ENCODE measurements around the gene GZMH. TPM values are rescaled to one million over a fixed set of nuclear protein-coding genes. Genes with fewer than 3 reads are reported as not detected.

GZMH gene
- total and polyA plus RNA-seq, 2 of the 4 experiments (the other 2 are of a cell fraction): not detected

DNA sequence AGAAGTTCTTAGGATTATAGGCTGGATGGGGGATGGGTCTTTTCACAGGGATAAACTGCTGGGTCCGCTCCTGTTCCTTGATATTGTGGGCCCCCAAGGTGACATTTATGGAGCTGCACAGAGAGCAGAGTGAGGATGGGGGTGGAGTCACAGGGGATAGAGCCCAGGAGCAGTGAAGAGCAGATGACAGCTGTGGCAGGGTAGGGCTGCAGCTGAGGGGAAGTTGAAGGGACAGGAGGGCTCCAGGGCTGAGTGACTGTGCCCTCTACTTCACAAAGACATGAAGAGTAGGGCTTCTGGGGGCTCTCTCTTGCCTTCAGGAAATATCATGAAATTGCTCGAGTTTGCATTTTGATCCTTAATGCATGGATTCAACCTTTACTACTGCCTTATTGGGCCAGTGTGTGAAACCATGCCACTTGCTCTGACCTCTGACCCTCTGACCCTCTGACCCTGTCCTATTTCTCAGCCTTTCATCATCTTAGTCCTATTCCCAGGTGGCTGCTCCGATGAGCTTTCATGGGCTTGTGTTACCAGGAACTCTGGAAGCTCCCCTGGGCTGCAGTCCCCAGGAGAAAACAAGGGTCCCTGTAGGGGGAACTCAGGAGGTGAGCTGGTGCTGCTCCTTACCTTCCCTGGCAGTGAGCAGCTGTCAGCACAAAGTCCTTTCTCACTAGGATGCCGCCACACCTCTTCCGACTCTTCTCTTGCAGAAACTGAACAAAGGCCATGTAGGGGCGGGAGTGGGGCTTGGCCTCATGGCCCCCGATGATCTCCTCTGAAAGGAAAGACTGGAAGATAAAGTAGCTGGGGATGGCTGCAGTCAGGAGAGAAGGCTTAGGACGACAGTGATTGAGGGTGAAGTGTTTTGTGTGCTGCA, 1.6 kb downstream of the GZMH start (continued):
- TF ChIP-seq BHLHE40 (IDR thresholded peaks at IDR 0.05; ENCODE audit: low read depth, low read length): no peak

DNA sequence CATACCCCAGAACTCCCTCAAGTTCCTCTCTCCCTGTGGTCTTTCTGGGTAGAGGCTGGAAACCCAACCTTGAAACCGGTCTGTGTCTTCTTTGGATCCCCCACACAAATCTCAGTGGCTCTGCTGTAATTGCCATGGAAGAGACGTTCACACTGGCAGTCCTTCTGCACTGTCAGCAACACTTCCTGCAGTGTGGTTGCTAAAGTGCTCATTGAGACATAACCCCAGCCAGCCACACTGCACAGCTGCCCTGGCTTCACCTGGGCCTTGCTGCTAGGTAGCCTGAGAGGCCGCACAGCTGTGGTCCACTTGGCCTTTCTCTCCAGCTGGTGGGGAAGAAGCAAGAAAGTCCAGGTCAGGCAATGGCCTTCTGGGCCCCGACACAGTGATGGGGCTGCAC, 2.4 kb downstream of the GZMH start:
- ChIA-PET POLR2A (ENCODE audit: unreplicated experiment) (no interaction called here), CTCF (no interaction called here)
- H3K18ac ChIP-seq (ENCODE audit: low read depth, low read length): no peak overlapping the region
- no peak overlapping the region for H4K5ac ChIP-seq (ENCODE audit: low read depth, low read length)
- no peak overlapping the region for H2BK5ac ChIP-seq (ENCODE audit: low read depth, low read length, poor library complexity, severe bottlenecking)
- H3K9me1 ChIP-seq (ENCODE audit: insufficient read depth, low read length): no peaks in the 10 kb centered on the region
- no peak overlapping the region for H3K56ac ChIP-seq (ENCODE audit: extremely low read depth, insufficient read depth, low read length)
- no peaks in the 10 kb centered on the region for H3K4me1 ChIP-seq (ENCODE audit: control insufficient read depth, insufficient read depth, low read length)
- BruUV-seq (replicated peaks): no TSS peak
- no peak overlapping the region for H3K23ac ChIP-seq (ENCODE audit: low read depth, low read length)
- no peaks in the 10 kb centered on the region for H3K79me1 ChIP-seq (ENCODE audit: low read depth in 1 of 2, low read length in 2 of 2)
- H2AK5ac ChIP-seq (ENCODE audit: low read depth, low read length): no peak overlapping the region
- H3K9ac ChIP-seq (ENCODE audit: low read depth, low read length): no peak overlapping the region
- H4K8ac ChIP-seq (ENCODE audit: low read depth in 2 of 2, low read length in 2 of 2): no peak overlapping the region
- no peak overlapping the region for H2AK9ac ChIP-seq (replicated peaks; ENCODE audit: low read depth, low read length, poor library complexity)
- H3K4ac ChIP-seq (ENCODE audit: low read depth, low read length): no peak overlapping the region
- H3K4me3 ChIP-seq (ENCODE audit: insufficient read depth, low read depth, low read length): no peak overlapping the region
- no peaks in the 10 kb centered on the region for H3K27me3 ChIP-seq (ENCODE audit: control insufficient read depth, insufficient read depth, low read length)
- no peak for ATAC-seq (ENCODE audit: low read depth)
- H3K14ac ChIP-seq (replicated peaks; ENCODE audit: low read depth, low read length): no peak overlapping the region
- TF ChIP-seq, protein P1, sequence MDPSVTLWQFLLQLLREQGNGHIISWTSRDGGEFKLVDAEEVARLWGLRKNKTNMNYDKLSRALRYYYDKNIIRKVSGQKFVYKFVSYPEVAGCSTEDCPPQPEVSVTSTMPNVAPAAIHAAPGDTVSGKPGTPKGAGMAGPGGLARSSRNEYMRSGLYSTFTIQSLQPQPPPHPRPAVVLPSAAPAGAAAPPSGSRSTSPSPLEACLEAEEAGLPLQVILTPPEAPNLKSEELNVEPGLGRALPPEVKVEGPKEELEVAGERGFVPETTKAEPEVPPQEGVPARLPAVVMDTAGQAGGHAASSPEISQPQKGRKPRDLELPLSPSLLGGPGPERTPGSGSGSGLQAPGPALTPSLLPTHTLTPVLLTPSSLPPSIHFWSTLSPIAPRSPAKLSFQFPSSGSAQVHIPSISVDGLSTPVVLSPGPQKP (IDR thresholded peaks at IDR 0.05; ENCODE audit: borderline replicate concordance, low read depth, low read length): no peak
- TF ChIP-seq CHD1 (IDR thresholded peaks at IDR 0.05; ENCODE audit: low read depth, low read length): no peak
- TF ChIP-seq BHLHE40 (IDR thresholded peaks at IDR 0.05; ENCODE audit: low read depth, low read length): no peak
- TF ChIP-seq, protein P2, sequence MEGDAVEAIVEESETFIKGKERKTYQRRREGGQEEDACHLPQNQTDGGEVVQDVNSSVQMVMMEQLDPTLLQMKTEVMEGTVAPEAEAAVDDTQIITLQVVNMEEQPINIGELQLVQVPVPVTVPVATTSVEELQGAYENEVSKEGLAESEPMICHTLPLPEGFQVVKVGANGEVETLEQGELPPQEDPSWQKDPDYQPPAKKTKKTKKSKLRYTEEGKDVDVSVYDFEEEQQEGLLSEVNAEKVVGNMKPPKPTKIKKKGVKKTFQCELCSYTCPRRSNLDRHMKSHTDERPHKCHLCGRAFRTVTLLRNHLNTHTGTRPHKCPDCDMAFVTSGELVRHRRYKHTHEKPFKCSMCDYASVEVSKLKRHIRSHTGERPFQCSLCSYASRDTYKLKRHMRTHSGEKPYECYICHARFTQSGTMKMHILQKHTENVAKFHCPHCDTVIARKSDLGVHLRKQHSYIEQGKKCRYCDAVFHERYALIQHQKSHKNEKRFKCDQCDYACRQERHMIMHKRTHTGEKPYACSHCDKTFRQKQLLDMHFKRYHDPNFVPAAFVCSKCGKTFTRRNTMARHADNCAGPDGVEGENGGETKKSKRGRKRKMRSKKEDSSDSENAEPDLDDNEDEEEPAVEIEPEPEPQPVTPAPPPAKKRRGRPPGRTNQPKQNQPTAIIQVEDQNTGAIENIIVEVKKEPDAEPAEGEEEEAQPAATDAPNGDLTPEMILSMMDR (conservative IDR thresholded peaks at IDR 0.05; ENCODE audit: low read depth, low read length): no peak
- TF ChIP-seq MXI1 (IDR thresholded peaks at IDR 0.05; ENCODE audit: borderline replicate concordance, low read depth, low read length): no peak
- TF ChIP-seq RAD21 (IDR thresholded peaks at IDR 0.05; ENCODE audit: low read length): no peak
- DNase-seq: no peak
- no peaks in the 10 kb centered on the region for H3K36me3 ChIP-seq (ENCODE audit: control insufficient read depth, insufficient read depth, low read length)
- H2AFZ ChIP-seq (replicated peaks; ENCODE audit: low read length, poor library complexity): no peak overlapping the region
- no peaks in the 10 kb centered on the region; the same call in 1 of the 2 replicates for H4K20me1 ChIP-seq (ENCODE audit: insufficient read depth, low read length)
- no peak overlapping the region for H4K91ac ChIP-seq (ENCODE audit: insufficient read depth, low read depth, low read length)
- no peak overlapping the region for H2BK120ac ChIP-seq (ENCODE audit: low read depth, low read length)
- dilution Hi-C loops (cut with HindIII; ENCODE audit: low sequenced_read_pairs, unreplicated experiment): no loop called here
- H3K27ac ChIP-seq (ENCODE audit: insufficient read depth, low read length): no peak overlapping the region
- H3K9me3 ChIP-seq (ENCODE audit: control insufficient read depth, insufficient read depth, low read length): no peaks in the 10 kb centered on the region
- in situ Hi-C loops (cut with MboI; ENCODE audit: low sequenced_read_pairs): no loop called here
- no peak overlapping the region for H3K4me2 ChIP-seq (ENCODE audit: low read depth, low read length)
- WGBS, 2 experiments (ENCODE audit: extremely low coverage in 2 of 2, insufficient read length in 1 of 2): 8% methylated on average over 2 of the region's 4 CpGs; no CpG with 5 or more reads in 1 of the 2 experiments
- intact Hi-C loops (cut with micrococcal nuclease): no loop called here
- H2BK15ac ChIP-seq (ENCODE audit: low read depth, low read length): no peak overlapping the region
- H2BK20ac ChIP-seq (ENCODE audit: low read depth, low read length): no peak overlapping the region

Measured in IMR-90 (cell line).